ENCODE measurements around the gene ZNF804A.

Gene ZNF804A

DNA sequence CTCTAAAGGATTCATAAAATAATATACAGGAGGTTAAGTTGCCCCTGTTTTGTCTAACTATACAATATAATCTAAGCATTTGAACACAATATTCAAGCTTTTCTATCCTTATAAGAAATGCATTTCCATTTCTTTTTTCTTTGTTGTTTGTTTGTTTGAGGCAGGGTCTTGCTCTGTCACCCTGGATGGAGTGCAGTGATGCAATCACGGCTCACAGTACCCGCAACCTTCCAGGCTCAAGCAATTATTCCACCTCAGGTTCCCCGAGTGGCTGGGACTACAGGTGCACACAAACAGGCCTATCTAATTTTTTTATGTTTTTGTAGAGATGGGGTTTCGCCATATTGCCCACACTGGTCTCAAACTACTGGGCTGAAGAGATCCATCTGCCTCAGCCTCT, 307.8 kb downstream of the ZNF804A start:
- WGBS (ENCODE audit: insufficient coverage) = 100% methylated on average over 4 of the region's 4 CpGs
- Histone ChIP-seq H3K27ac (ENCODE audit: insufficient read depth in 1 of 2, low read depth in 1 of 2, low read length in 2 of 2, poor library complexity in 1 of 2, severe bottlenecking in 2 of 2) (no peak overlapping the region), H3K4me3 (ENCODE audit: control insufficient read depth in 1 of 7, extremely low read depth in 1 of 7, insufficient read depth in 4 of 7, low read depth in 2 of 7, low read length in 6 of 7) (no peak overlapping the region), H3K4me1 (ENCODE audit: control extremely low read depth in 1 of 4, control insufficient read depth in 4 of 4, insufficient read depth in 4 of 4, low read length in 3 of 4) (no peaks in the 10 kb centered on the region), H3K9me3 (ENCODE audit: control extremely low read depth in 1 of 5, control insufficient read depth in 4 of 5, insufficient read depth in 2 of 5, low read depth in 1 of 5, low read length in 4 of 5) (peaks cover 0 to 5% (median 0%) of the 10 kb centered on the region in 5 experiments), H3K36me3 (ENCODE audit: control insufficient read depth in 4 of 4, insufficient read depth in 4 of 4, low read length in 3 of 4) (no peaks in the 10 kb centered on the region), H3K27me3 (replicated peaks in 2 of 5; ENCODE audit: control insufficient read depth in 4 of 5, insufficient read depth in 5 of 5, low read length in 4 of 5) (no peaks in the 10 kb centered on the region)
- ChIA-PET POLR2A (no interaction called here), CTCF (no interaction called here)
- DNase-seq = no peak

DNA sequence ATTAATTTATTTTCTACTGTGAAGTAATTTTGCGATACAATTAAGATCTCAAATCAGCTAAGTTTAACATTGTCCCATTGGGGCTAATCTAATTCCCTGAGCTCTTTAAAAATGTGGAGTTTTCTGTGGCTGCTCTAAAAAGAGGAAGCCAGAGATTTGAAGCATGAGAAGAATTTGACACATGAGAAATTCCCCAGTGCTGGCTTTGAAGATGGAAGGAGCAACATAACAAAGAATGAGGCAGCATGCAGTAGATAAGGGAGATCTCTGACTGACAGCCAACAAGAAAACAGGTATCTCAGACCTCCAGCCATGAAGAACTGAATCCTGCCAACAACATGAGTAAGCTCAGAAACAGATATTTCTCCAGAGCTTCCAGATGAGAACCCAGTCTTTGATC, 308.4 kb downstream of the ZNF804A start:
- H3K27me3 ChIP-seq (replicated peaks in 2 of 5; ENCODE audit: control insufficient read depth in 4 of 5, insufficient read depth in 5 of 5, low read length in 4 of 5) = no peaks in the 10 kb centered on the region
- no CpG with 5 or more reads among the region's 1 CpG for WGBS (ENCODE audit: insufficient coverage)

DNA sequence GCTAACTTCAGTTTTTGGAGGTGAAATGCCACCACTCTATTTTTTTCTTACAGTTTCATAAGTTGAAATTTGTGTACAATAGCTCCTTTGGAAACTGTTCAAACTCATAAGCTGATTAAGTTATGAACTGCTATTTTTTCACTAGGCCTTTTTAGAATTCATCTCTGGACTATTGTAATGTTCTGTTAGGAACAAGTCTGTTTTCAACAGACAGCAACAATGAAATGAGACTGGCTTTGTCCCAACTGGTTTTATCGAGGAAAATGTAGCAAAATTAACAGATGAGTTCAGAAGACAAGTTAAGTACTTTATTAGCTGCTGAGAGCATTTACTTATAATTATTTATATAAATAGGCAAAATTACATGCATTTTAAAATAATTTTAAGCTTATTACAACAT, 310.6 kb downstream of the ZNF804A start:
- Histone ChIP-seq H3K4me1 (ENCODE audit: control extremely low read depth in 1 of 4, control insufficient read depth in 4 of 4, insufficient read depth in 4 of 4, low read length in 3 of 4) (no peaks in the 10 kb centered on the region), H3K9me3 (ENCODE audit: control extremely low read depth in 1 of 5, control insufficient read depth in 4 of 5, insufficient read depth in 2 of 5, low read depth in 1 of 5, low read length in 4 of 5) (peaks cover 0 to 8% (median 3%) of the 10 kb centered on the region in 5 experiments), H3K4me3 (ENCODE audit: control insufficient read depth in 1 of 7, extremely low read depth in 1 of 7, insufficient read depth in 4 of 7, low read depth in 2 of 7, low read length in 6 of 7) (no peak overlapping the region), H3K27me3 (replicated peaks in 2 of 5; ENCODE audit: control insufficient read depth in 4 of 5, insufficient read depth in 5 of 5, low read length in 4 of 5) (no peaks in the 10 kb centered on the region), H3K36me3 (ENCODE audit: control insufficient read depth in 4 of 4, insufficient read depth in 4 of 4, low read length in 3 of 4) (no peaks in the 10 kb centered on the region), H3K27ac (ENCODE audit: insufficient read depth in 1 of 2, low read depth in 1 of 2, low read length in 2 of 2, poor library complexity in 1 of 2, severe bottlenecking in 2 of 2) (no peak overlapping the region)
- ChIA-PET POLR2A (no interaction called here), CTCF (no interaction called here)
- no CpG with 5 or more reads among the region's 1 CpG for WGBS (ENCODE audit: insufficient coverage)
- no peak for DNase-seq

More for the DNA sequence above, 308.4 kb downstream of the ZNF804A start:
- H3K9me3 ChIP-seq (ENCODE audit: control extremely low read depth in 1 of 5, control insufficient read depth in 4 of 5, insufficient read depth in 2 of 5, low read depth in 1 of 5, low read length in 4 of 5) = peaks cover 0 to 5% (median 0%) of the 10 kb centered on the region in 5 experiments
- no peaks in the 10 kb centered on the region for H3K4me1 ChIP-seq (ENCODE audit: control extremely low read depth in 1 of 4, control insufficient read depth in 4 of 4, insufficient read depth in 4 of 4, low read length in 3 of 4)
- H3K27ac ChIP-seq (ENCODE audit: insufficient read depth in 1 of 2, low read depth in 1 of 2, low read length in 2 of 2, poor library complexity in 1 of 2, severe bottlenecking in 2 of 2) = no peak overlapping the region
- H3K4me3 ChIP-seq (ENCODE audit: control insufficient read depth in 1 of 7, extremely low read depth in 1 of 7, insufficient read depth in 4 of 7, low read depth in 2 of 7, low read length in 6 of 7) = no peak overlapping the region
- H3K36me3 ChIP-seq (ENCODE audit: control insufficient read depth in 4 of 4, insufficient read depth in 4 of 4, low read length in 3 of 4) = no peaks in the 10 kb centered on the region
- POLR2A ChIA-PET = no interaction called here
- CTCF ChIA-PET = no interaction called here
- peak in 2 of 3 donors; percentile 6 to 35 for DNase-seq

DNA sequence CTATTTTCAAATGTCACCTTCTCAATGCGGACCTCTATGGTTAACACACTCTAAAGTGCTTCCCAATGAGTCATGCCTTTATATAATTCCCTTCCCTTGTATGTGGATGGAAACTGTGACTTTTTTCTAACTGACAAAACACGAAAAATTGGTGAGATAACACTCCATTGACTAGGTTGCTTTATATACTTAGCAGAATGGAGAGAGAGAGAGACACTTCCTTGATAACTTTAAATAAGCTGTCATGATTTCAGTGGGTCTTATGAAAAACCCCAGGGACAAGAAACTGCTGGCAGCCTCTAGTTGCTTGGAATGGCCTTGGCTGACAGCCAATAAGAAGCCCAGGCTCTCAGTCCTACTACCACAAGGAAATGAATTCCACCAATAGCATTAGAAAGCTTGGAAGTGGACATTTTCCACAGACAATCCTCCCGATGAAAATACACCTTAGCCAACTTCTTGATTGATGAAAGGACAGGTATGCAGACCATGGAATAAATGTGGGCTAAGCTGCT, 322.2 kb downstream of the ZNF804A start:
- no peaks in the 10 kb centered on the region for H3K27me3 ChIP-seq (replicated peaks in 2 of 5; ENCODE audit: control insufficient read depth in 4 of 5, insufficient read depth in 5 of 5, low read length in 4 of 5)
- H3K4me3 ChIP-seq (ENCODE audit: control insufficient read depth in 1 of 7, extremely low read depth in 1 of 7, insufficient read depth in 4 of 7, low read depth in 2 of 7, low read length in 6 of 7) = no peak overlapping the region
- no peak overlapping the region for H3K27ac ChIP-seq (ENCODE audit: insufficient read depth in 1 of 2, low read depth in 1 of 2, low read length in 2 of 2, poor library complexity in 1 of 2, severe bottlenecking in 2 of 2)
- no peaks in the 10 kb centered on the region for H3K36me3 ChIP-seq (ENCODE audit: control insufficient read depth in 4 of 4, insufficient read depth in 4 of 4, low read length in 3 of 4)
- H3K9me3 ChIP-seq (ENCODE audit: control extremely low read depth in 1 of 5, control insufficient read depth in 4 of 5, insufficient read depth in 2 of 5, low read depth in 1 of 5, low read length in 4 of 5) = peaks cover 0 to 16% (median 0%) of the 10 kb centered on the region in 5 experiments
- POLR2A ChIA-PET = no interaction called here
- WGBS (ENCODE audit: insufficient coverage) = no CpG with 5 or more reads among the region's 3 CpGs
- no peak for DNase-seq
- CTCF ChIA-PET = no interaction called here
- no peaks in the 10 kb centered on the region for H3K4me1 ChIP-seq (ENCODE audit: control extremely low read depth in 1 of 4, control insufficient read depth in 4 of 4, insufficient read depth in 4 of 4, low read length in 3 of 4)

DNA sequence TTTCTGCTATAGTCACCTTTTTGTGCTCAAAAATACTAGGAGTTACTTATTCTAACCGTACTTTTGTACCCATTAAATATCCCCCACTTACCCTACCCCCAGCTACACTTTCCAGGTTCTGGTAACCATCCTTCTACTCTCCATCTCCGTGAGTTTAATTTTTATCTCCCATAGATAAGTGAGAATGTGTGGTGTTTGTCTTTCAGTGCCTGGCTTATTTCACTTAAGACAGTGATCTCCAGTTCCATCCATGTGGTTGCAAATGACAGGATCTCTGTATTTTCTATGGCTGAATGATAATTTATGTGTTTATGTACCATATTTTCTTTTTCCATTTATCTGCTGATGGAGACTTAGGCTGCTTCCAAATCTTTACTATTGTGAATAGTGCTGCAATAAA, 323.3 kb downstream of the ZNF804A start:
- Histone ChIP-seq H3K27ac (ENCODE audit: insufficient read depth in 1 of 2, low read depth in 1 of 2, low read length in 2 of 2, poor library complexity in 1 of 2, severe bottlenecking in 2 of 2) (no peak overlapping the region), H3K4me1 (ENCODE audit: control extremely low read depth in 1 of 4, control insufficient read depth in 4 of 4, insufficient read depth in 4 of 4, low read length in 3 of 4) (no peaks in the 10 kb centered on the region), H3K4me3 (ENCODE audit: control insufficient read depth in 1 of 7, extremely low read depth in 1 of 7, insufficient read depth in 4 of 7, low read depth in 2 of 7, low read length in 6 of 7) (no peak overlapping the region), H3K36me3 (ENCODE audit: control insufficient read depth in 4 of 4, insufficient read depth in 4 of 4, low read length in 3 of 4) (no peaks in the 10 kb centered on the region), H3K27me3 (replicated peaks in 2 of 5; ENCODE audit: control insufficient read depth in 4 of 5, insufficient read depth in 5 of 5, low read length in 4 of 5) (no peaks in the 10 kb centered on the region), H3K9me3 (ENCODE audit: control extremely low read depth in 1 of 5, control insufficient read depth in 4 of 5, insufficient read depth in 2 of 5, low read depth in 1 of 5, low read length in 4 of 5) (peaks cover 0 to 24% (median 1%) of the 10 kb centered on the region in 5 experiments)
- ChIA-PET POLR2A (no interaction called here), CTCF (no interaction called here)
- DNase-seq = no peak
- no CpG with 5 or more reads among the region's 2 CpGs for WGBS (ENCODE audit: insufficient coverage)

DNA sequence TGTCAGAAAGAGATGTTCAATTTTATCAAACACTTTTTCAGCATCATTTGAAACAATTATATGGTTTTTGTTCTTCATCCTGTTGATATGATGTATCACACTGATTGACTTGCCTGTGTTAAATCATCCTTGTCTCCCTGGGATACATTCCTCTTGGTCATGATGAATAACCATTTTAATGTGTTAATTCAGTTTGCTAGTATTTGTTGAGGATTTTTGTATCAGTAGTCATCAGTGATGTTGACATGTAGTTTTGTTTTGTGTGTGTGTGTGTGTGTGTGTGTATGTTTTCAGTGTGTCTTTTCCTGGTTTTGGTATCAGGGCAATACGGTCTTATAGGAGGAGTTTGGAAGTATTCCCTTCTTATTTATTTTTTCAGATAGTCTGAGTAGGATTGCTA, 325.4 kb downstream of the ZNF804A start:
- no peak for DNase-seq
- no CpG with 5 or more reads among the region's 1 CpG for WGBS (ENCODE audit: insufficient coverage)

DNA sequence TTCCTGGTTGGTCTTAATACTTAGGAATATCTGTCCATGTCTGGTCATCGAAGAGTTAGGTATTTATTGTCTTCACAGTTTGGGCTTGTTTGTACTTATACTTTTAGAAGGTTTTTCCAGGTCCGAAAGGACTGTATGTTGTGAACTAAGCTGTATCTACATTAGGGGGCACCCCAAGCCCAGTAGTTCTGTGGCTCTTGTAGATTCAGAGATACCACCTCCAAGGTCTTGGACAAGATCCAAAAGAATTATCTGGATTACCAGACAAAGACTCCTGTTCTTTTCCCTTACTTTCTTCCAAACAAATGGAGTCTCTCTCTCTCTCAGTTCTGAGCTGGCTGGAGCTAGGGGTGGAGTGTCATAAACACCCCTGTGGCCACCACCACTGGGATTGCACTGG, 328.7 kb downstream of the ZNF804A start:
- Histone ChIP-seq H3K36me3 (ENCODE audit: control insufficient read depth in 4 of 4, insufficient read depth in 4 of 4, low read length in 3 of 4) (peaks cover 0 to 2% (median 0%) of the 10 kb centered on the region in 4 experiments), H3K27me3 (replicated peaks in 2 of 5; ENCODE audit: control insufficient read depth in 4 of 5, insufficient read depth in 5 of 5, low read length in 4 of 5) (no peaks in the 10 kb centered on the region), H3K9me3 (ENCODE audit: control extremely low read depth in 1 of 5, control insufficient read depth in 4 of 5, insufficient read depth in 2 of 5, low read depth in 1 of 5, low read length in 4 of 5) (peaks cover 2 to 46% (median 4%) of the 10 kb centered on the region in 5 experiments), H3K4me1 (ENCODE audit: control extremely low read depth in 1 of 4, control insufficient read depth in 4 of 4, insufficient read depth in 4 of 4, low read length in 3 of 4) (no peaks in the 10 kb centered on the region), H3K27ac (ENCODE audit: insufficient read depth in 1 of 2, low read depth in 1 of 2, low read length in 2 of 2, poor library complexity in 1 of 2, severe bottlenecking in 2 of 2) (no peak overlapping the region), H3K4me3 (ENCODE audit: control insufficient read depth in 1 of 7, extremely low read depth in 1 of 7, insufficient read depth in 4 of 7, low read depth in 2 of 7, low read length in 6 of 7) (no peak overlapping the region)
- ChIA-PET POLR2A (no interaction called here), CTCF (interaction anchor here (1.0 kb wide), 1 partner anchor 32 kb away, joined by 4 read pairs; no protein-coding TSS in a partner anchor)
- whole genome bisulfite sequencing (ENCODE audit: insufficient coverage) = 100% methylated on average over 2 of the region's 2 CpGs
- DNase-seq = no peak

More for the DNA sequence above, 325.4 kb downstream of the ZNF804A start:
- ChIA-PET CTCF (no interaction called here), POLR2A (no interaction called here)
- peaks cover 2 to 40% (median 4%) of the 10 kb centered on the region in 5 experiments for H3K9me3 ChIP-seq (ENCODE audit: control extremely low read depth in 1 of 5, control insufficient read depth in 4 of 5, insufficient read depth in 2 of 5, low read depth in 1 of 5, low read length in 4 of 5)
- H3K4me1 ChIP-seq (ENCODE audit: control extremely low read depth in 1 of 4, control insufficient read depth in 4 of 4, insufficient read depth in 4 of 4, low read length in 3 of 4) = no peaks in the 10 kb centered on the region
- H3K27ac ChIP-seq (ENCODE audit: insufficient read depth in 1 of 2, low read depth in 1 of 2, low read length in 2 of 2, poor library complexity in 1 of 2, severe bottlenecking in 2 of 2) = no peak overlapping the region
- H3K27me3 ChIP-seq (replicated peaks in 2 of 5; ENCODE audit: control insufficient read depth in 4 of 5, insufficient read depth in 5 of 5, low read length in 4 of 5) = no peaks in the 10 kb centered on the region
- H3K4me3 ChIP-seq (ENCODE audit: control insufficient read depth in 1 of 7, extremely low read depth in 1 of 7, insufficient read depth in 4 of 7, low read depth in 2 of 7, low read length in 6 of 7) = no peak overlapping the region
- H3K36me3 ChIP-seq (ENCODE audit: control insufficient read depth in 4 of 4, insufficient read depth in 4 of 4, low read length in 3 of 4) = no peaks in the 10 kb centered on the region

Data from common myeloid progenitor, CD34-positive (primary cell).